Adipocyte (in vitro differentiated cells): ENCODE data around the gene RAB31.

Source experiments
- DNase-seq: peaks from one replicate; pipeline ENCODE4 v3.0.0-alpha.2; 2015; ENCODE audit warnings: low read depth
- H3K27me3 ChIP-seq: replicated peaks from 2 replicates; pipeline ENCODE4 v1.7.0; 2013; ENCODE audit warnings: mild to moderate bottlenecking, low read length, moderate library complexity; ENCODE audit not compliant: control insufficient read depth, insufficient read depth
- H3K36me3 ChIP-seq: 2 replicates; pipeline ENCODE4 v1.7.0; 2013; ENCODE audit warnings: low read length, mild to moderate bottlenecking, moderate library complexity; ENCODE audit not compliant: control insufficient read depth, insufficient read depth, severe bottlenecking
- H3K4me1 ChIP-seq: 2 replicates; pipeline ENCODE4 v1.7.0; 2013; ENCODE audit warnings: mild to moderate bottlenecking, low read length, moderate library complexity; ENCODE audit not compliant: control insufficient read depth, insufficient read depth
- H3K4me3 ChIP-seq: 2 replicates; pipeline ENCODE4 v1.7.0; 2013; ENCODE audit warnings: mild to moderate bottlenecking, low read length, moderate library complexity
- H3K9ac ChIP-seq: 2 replicates; pipeline ENCODE4 v1.7.0; 2013; ENCODE audit warnings: mild to moderate bottlenecking, low read length, moderate library complexity
- H3K9me3 ChIP-seq: 2 replicates; pipeline ENCODE4 v1.7.0; 2013; ENCODE audit warnings: mild to moderate bottlenecking, low read length, moderate library complexity; ENCODE audit not compliant: control insufficient read depth

RAB31 gene

GRCh38 chr18:9694952-9695495 is 13.1 kb upstream of the RAB31 start:
- H3K9ac ChIP-seq: no peak overlapping the region
- H3K4me3 ChIP-seq: no peak overlapping the region
- DNase-seq: no peak
- H3K4me1 ChIP-seq: peaks cover 24% of the 10 kb centered on the region
- H3K36me3 ChIP-seq: no peaks in the 10 kb centered on the region
- no peaks in the 10 kb centered on the region for H3K9me3 ChIP-seq
- no peaks in the 10 kb centered on the region for H3K27me3 ChIP-seq

GRCh38 chr18:9695605-9696004 is 12.5 kb upstream of the RAB31 start:
- H3K4me3 ChIP-seq: no peak overlapping the region
- no peak for DNase-seq
- no peaks in the 10 kb centered on the region for H3K36me3 ChIP-seq
- H3K9ac ChIP-seq: no peak overlapping the region
- H3K9me3 ChIP-seq: no peaks in the 10 kb centered on the region
- H3K4me1 ChIP-seq: peaks cover 23% of the 10 kb centered on the region
- no peaks in the 10 kb centered on the region for H3K27me3 ChIP-seq

DNA sequence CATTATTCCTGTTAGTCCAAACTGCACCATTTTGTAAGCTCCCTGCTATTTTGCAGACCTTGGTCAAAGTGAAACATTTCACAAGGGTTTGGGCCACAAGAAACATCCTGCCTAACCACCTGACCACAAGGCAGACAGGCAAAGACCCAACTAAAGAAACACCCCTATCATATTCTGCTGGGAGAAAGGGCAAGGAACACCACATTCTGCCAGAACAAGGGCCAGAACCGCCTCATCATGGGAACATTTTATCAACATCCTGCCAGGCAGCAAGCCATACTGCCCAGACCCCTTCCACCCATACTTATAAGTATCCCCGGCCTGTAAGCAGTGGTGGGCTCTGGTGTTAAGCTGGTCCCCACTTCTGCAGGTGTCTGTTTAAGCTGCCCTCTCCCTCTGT is 12.0 kb upstream of the RAB31 start:
- H3K36me3 ChIP-seq: no peaks in the 10 kb centered on the region
- peak overlapping the region; percentile 68 for H3K4me3 ChIP-seq
- DNase-seq: no peak
- no peaks in the 10 kb centered on the region for H3K9me3 ChIP-seq
- H3K27me3 ChIP-seq: no peaks in the 10 kb centered on the region
- peaks cover 20% of the 10 kb centered on the region for H3K4me1 ChIP-seq
- H3K9ac ChIP-seq: no peak overlapping the region

- Histone ChIP-seq H3K9me3 (no peaks in the 10 kb centered on the region), H3K4me3 (peak overlapping the region; percentile 68), H3K4me1 (peaks cover 20% of the 10 kb centered on the region), H3K36me3 (no peaks in the 10 kb centered on the region), H3K9ac (no peak overlapping the region), H3K27me3 (no peaks in the 10 kb centered on the region)
- DNase-seq: no peak
Observed at GRCh38 chr18:9696701-9697100, 11.4 kb upstream of the RAB31 start.

- H3K4me1 ChIP-seq: peaks cover 20% of the 10 kb centered on the region
- H3K9me3 ChIP-seq: no peaks in the 10 kb centered on the region
- no peaks in the 10 kb centered on the region for H3K36me3 ChIP-seq
- no peak overlapping the region for H3K9ac ChIP-seq
- H3K4me3 ChIP-seq: peak overlapping the region; percentile 68
- no peaks in the 10 kb centered on the region for H3K27me3 ChIP-seq
- no peak for DNase-seq
Observed at GRCh38 chr18:9697121-9697520, 11.0 kb upstream of the RAB31 start.

- no peak overlapping the region for H3K9ac ChIP-seq
- no peak for DNase-seq
- H3K4me1 ChIP-seq: peaks cover 20% of the 10 kb centered on the region
- no peaks in the 10 kb centered on the region for H3K9me3 ChIP-seq
- no peaks in the 10 kb centered on the region for H3K36me3 ChIP-seq
- H3K27me3 ChIP-seq: no peaks in the 10 kb centered on the region
- no peak overlapping the region for H3K4me3 ChIP-seq
Observed at GRCh38 chr18:9698497-9698896, 9.6 kb upstream of the RAB31 start.

DNA sequence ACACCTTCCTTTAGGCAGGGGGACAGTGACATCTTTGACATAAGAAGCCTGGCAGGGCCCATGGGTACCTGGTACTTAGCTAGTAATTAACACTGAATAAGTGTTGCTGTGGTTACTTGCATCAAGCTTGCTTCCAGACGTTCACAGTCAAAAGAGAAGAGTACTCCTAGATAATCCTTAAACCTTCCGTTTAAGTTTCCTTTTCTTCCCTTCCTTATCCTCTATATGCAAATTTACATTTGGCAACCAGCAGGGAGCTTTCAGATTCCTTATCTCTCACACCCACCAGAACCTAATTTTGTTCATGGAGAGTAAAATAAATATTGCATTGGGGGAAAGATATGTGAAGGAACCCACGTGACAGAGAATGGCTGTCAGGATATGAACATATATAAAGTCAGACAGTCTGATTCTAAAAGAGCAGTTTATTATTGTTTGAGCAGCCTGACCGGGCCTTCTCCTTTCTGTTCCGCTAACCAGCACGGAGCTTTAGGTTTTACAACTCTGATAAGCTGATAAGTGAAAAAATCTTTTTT is 7.8 kb upstream of the RAB31 start:
- no peaks in the 10 kb centered on the region for H3K27me3 ChIP-seq
- H3K9me3 ChIP-seq: no peaks in the 10 kb centered on the region

GRCh38 chr18:9701609-9702349 is 6.3 kb upstream of the RAB31 start:
- Histone ChIP-seq H3K36me3 (no peaks in the 10 kb centered on the region), H3K4me1 (peaks cover 29% of the 10 kb centered on the region), H3K4me3 (no peak overlapping the region), H3K9me3 (no peaks in the 10 kb centered on the region), H3K9ac (no peak overlapping the region), H3K27me3 (no peaks in the 10 kb centered on the region)
- no peak for DNase-seq

More for the DNA sequence above, 7.8 kb upstream of the RAB31 start:
- H3K9ac ChIP-seq: no peak overlapping the region
- DNase-seq: no peak
- H3K4me3 ChIP-seq: no peak overlapping the region
- H3K4me1 ChIP-seq: peaks cover 29% of the 10 kb centered on the region
- no peaks in the 10 kb centered on the region for H3K36me3 ChIP-seq

DNA sequence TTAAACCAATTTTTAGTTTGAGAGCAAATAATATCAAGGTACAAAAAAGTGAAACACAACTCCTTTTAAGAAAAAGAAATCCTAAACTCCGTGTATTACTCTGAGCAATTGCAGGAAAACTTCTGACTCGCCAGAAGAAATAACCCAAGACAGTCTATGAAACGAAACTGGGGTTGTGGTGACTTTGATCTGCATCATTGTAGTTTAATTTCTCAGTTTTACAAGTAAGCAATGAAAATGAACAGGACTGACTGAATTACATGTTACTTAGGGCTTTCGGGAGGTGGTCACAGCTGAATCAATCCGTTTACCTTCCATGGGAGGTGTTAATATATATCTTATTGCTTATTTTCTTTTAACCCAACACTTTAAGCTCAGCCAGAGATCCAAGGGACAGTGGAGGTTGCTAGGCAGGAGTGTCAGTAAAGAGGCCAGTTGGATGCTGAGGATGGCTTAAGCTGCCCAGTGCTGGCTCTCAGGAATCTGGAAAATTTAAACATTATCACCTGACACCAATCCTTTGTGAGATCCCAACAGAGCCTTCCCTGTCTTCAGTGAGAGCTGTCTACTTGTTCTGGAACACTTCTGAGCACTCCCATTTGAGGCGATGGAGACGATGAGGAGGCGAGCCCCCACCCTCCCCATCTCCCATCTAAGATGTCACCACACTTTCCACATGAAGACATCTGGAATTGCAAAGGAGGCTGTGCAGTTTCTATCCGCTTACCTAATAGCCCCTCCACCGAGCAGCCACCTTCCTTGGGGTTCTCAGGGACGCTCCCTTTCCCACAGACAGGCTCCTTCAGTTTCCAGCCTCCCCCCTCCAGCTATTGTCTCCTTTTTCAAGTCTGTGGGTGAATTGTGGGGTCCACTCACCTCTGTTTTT is 3.6 kb upstream of the RAB31 start:
- no peaks in the 10 kb centered on the region for H3K27me3 ChIP-seq
- DNase-seq: no peak

GRCh38 chr18:9705183-9705829 is 2.8 kb upstream of the RAB31 start:
- DNase-seq: peak; percentile 69
- Histone ChIP-seq H3K4me1 (peaks cover 40% of the 10 kb centered on the region), H3K36me3 (no peaks in the 10 kb centered on the region), H3K9me3 (no peaks in the 10 kb centered on the region), H3K4me3 (peak overlapping the region; percentile 14), H3K27me3 (no peaks in the 10 kb centered on the region), H3K9ac (peak overlapping the region; percentile 5)

More for the DNA sequence above, 3.6 kb upstream of the RAB31 start:
- no peaks in the 10 kb centered on the region for H3K9me3 ChIP-seq
- peak overlapping the region; percentile 5 for H3K9ac ChIP-seq
- H3K4me1 ChIP-seq: peaks cover 35% of the 10 kb centered on the region
- no peaks in the 10 kb centered on the region for H3K36me3 ChIP-seq
- H3K4me3 ChIP-seq: no peak overlapping the region
